ENCODE results near the gene ILF3. TPM values are rescaled to one million over a fixed set of nuclear protein-coding genes. Genes with fewer than 3 reads are reported as not detected.
"Not testable (repeated sequence)": the region's sequence is repeated elsewhere in the genome, so short reads cannot be mapped to it uniquely, and the experiment has no call there.

The ILF3 gene
- total RNA-seq, 1 donor from 2014 or later, result 160 TPM

DNA sequence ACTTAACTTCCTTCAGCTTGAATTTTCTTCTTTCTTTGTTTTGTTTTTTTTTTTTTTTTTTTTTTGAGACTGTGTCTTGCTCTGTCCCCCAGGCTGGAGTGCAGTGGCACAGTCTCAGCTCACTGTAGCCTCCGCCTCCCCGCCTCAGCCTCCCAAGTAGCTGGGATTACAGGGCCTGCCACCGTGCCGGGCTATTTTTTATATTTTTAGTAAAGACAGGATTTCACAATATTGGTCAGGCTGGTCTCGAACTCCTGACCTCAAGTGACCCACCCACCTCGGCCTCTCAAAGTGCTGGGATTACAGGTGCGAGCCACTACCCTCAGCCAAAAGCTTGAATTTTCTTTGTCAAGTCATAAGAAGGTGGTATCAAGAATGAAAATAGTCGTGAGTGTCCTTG lies 21.1 kb downstream of the ILF3 start:
- DNase-seq, result not testable (repeated sequence)

DNA sequence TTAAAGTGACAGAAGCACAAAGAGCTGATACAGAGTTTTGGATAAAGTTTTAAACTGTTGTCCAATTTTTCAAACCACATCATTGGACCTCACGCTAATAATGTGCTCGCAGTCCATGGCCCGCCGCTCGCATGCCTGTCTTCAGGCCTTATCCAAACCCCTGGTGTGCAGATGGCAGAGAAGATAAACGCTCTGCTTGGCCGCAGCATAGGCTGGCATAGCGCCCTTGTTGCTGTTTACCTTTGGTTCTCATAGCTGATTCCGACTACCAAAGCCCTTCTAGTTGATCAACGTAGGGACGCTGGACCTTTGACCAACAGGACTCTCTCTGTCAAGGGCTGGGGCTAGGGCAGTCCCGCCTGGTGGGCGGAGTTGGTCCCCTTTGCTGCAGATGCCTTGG lies 23.6 kb downstream of the ILF3 start:
- no peak for DNase-seq

DNA sequence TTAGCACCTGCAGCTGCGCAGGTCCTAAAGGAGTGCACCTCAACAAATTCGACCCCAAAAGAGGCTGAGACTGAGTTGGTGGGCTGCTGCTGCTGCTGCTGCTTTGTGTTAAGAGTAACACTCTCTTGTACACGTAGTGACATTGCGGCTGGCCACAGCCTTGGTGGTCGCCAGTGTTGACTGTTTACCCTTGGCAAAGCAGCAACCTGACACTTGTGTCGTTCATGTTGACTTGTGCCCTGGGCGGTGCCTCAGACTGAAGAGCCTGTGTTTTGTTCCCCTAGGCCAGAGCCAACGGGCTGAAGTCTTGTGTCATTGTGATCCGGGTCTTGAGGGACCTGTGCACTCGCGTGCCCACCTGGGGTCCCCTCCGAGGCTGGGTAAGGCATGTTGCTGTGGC lies 24.7 kb downstream of the ILF3 start:
- no peak for DNase-seq

DNA sequence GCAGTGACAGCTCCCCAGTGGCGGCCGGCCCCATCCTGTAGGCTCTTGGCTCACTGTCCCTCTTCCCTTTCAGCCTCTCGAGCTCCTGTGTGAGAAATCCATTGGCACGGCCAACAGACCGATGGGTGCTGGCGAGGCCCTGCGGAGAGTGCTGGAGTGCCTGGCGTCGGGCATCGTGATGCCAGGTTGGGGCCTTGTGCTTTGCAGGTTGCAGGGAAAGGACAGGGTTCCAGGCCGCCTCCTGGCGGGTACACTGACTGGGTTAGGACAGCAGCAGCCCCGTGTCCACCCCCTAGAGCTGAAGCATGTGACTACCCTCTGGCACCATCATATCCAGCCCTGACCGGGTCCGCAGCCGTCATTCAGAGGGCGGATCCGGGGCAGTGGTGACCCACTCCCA lies 25.6 kb downstream of the ILF3 start:
- no peak for DNase-seq

DNA sequence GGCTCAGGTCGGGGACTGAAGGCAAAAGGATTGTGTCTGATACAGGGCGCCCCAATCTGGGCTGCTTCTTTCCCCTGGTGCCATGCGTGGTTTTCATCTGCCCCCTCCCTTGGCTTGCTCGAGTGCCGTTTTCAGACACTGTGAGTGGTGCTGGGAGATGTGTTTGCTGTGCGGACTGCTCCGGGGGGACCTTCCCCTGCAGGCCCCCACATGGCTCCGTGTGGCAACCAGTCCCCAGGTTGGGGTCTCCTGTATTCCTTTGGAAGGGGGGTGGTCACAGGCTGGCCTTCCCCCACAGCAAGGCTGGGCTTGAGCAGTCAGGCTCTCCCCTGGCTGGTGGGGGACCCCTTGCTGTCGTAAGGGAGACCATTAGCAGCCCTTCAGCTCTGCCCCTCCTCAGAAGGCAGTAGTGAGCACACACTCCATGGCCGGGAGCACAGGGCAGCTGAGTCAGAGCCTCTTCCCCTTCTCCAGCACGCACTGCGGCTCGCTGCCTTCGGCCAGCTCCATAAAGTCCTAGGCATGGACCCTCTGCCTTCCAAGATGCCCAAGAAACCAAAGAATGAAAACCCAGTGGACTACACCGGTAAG lies 26.5 kb downstream of the ILF3 start:
- no peak for DNase-seq

DNA sequence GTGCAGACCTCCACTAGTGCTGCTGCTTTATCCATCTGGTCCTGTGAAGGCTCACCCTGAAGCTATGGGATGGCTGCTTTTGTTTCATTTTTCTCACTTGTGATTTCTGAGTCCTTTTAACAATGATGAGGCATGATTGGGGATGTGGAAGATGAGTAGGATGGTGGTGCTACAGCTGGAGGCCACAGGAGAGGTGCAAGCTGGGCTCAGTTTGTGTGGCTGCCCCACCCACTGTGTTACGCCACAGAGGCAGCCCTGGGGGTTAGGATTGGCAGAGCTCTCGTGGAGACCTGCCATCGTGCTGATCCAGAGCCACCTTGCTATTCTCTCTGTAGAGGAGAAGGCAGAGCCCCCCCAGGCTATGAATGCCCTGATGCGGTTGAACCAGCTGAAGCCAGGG lies 27.5 kb downstream of the ILF3 start:
- no peak for DNase-seq

DNA sequence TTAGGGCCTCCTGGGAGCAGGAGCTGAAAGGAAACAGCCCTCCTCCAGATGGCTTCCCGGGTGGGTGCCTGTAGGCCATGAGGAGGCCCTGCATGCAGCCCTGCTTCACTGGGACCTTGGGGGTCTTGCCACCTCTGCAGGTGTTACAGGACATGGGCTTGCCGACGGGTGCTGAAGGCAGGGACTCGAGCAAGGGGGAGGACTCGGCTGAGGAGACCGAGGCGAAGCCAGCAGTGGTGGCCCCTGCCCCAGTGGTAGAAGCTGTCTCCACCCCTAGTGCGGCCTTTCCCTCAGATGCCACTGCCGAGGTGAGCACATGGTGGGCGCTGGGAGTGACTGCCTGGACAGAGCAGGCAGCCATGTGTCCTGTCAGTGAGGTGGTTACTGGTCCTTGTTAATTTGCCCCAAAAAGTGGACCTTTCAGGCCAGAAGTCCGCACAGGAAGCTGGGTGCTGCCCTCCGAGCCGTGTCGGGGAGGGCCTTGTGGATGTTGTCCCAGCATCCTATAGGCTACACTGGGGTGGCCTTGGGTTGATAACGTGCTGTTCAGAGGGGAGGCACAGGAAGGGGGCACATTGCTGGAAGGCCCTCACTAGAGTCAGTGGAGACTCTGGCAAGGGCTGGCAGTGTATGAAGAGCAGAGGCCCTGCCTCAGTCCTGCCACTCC lies 28.4 kb downstream of the ILF3 start:
- no peak for DNase-seq

DNA sequence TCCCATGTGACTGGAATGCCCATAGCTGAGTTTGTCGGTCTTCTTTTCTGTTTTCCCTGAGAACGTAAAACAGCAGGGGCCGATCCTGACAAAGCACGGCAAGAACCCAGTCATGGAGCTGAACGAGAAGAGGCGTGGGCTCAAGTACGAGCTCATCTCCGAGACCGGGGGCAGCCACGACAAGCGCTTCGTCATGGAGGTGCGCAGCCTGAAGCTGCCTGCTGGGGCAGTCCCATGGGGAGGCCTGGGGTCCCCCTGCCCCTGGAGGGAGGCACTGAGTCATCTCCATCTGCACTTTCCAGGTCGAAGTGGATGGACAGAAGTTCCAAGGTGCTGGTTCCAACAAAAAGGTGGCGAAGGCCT lies 28.9 kb downstream of the ILF3 start:
- DNase-seq, result no peak

DNA sequence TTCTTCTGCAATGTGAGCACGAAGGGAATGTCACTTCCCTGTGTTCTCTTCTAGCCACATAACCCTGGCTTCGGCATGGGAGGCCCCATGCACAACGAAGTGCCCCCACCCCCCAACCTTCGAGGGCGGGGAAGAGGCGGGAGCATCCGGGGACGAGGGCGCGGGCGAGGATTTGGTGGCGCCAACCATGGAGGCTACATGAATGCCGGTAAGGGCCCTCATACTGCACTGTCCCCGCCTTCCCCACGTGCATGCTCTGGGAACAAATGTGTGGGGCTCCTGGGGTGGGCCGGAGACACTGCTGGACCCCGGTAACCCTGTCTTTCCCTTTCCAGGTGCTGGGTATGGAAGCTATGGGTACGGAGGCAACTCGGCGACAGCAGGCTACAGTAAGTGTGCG lies 29.4 kb downstream of the ILF3 start:
- DNase-seq, result no peak

DNA sequence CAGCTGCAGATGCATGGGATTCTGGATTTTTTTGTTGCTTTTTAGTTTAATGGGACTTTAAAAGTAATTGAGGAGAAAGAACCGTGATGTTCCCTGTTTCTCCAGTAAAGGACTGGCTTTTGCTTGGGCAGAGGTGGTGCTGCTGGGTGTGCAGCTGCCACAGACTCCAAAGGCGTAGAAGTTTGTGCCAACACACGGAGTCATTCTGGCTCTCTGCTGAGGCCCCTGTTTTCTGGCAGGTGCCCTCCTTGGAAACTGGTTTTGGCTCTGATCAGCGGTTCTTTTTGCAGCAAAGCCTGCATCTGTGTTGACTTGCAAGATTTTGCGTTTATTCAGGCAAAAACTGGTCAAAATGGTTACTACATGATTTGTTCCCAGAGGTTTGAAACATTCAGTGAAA lies 31.1 kb downstream of the ILF3 start:
- DNase-seq, result no peak

DNA sequence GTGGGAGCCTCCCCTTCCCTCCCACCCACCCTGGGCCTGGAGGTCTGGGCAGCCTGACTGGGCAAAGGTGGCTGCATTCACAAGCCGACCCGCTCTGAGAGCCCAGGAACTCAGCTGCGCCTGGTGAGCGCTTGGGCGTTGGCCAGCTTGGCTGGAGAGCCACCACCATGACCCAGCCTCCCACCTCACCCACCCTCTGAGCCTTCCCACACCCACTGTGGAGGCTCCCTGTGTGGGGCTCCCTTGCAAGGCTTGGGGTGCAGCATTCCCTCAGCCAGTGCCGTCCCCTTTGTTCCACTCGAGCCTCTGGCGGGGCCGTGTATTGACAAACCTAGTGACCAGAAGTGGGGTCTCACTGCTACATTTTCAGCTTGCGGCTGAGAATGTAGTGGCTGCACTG lies 32.0 kb downstream of the ILF3 start:
- no peak for DNase-seq

DNA sequence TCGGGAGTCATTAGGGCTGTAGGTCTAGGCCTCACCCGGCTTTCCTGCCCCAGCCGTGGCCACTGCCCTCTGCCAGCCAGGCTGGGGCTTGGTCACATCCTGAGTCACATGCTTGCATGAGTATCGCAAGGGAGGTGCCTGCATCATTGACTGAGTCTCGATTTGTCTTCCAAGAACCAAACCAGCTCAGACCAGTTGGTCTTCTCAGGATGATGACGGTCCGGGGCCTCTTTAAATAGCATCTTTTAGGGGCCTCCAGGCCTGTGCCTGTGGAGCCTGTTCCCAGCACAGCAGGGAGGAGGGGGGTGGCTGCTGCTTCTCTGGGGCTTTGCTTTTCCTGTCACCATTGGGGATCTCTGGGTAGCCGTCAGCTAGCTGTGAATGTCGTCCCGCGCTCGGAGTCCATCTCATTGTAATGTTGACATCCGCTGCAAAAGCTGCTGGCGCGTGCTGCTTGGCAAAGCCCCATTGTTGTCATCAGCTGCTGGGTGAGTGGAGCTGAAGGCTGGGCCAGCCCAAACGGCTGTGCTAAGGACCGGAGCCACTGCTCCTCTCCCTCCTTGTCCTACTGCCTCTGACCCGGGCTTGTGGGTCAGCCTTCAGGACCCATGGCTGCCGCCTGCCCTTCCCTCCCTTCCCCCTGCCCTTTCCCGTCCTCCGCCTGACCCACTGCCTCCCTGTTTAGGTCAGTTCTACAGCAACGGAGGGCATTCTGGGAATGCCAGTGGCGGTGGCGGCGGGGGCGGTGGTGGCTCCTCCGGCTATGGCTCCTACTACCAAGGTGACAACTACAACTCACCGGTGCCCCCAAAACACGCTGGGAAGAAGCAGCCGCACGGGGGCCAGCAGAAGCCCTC lies 32.7 kb downstream of the ILF3 start:
- no peak for DNase-seq

DNA sequence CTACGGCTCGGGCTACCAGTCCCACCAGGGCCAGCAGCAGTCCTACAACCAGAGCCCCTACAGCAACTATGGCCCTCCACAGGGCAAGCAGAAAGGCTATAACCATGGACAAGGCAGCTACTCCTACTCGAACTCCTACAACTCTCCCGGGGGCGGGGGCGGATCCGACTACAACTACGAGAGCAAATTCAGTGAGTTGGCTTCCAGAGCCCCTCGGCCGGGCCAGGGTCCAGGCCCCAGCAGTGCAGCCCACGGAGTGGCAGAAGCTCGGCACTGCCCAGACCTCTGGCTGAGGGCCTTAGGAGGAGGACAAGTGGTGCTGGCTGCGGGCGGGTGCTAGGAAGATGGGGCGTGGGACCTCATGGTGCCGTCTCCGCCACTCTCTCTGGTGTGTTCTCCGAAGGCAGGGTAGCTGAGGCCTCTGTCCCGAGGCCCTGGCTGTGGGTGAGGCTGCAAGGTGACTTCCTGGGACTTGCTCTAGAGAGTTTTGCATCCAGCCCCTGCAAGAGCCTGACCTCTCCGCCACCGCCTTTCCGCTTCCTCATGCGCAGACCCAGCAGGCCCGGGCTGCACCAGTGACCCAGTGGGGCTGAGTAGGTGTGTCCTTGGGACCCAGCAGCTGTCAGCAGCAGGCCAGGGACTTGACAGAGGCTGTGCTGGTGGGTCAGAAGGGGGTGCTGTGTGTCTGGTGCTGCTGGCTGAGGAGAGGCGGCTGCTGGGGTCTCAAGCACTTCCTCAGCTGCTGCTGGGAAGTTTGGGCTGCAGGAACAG lies 33.6 kb downstream of the ILF3 start:
- no peak for DNase-seq

DNA sequence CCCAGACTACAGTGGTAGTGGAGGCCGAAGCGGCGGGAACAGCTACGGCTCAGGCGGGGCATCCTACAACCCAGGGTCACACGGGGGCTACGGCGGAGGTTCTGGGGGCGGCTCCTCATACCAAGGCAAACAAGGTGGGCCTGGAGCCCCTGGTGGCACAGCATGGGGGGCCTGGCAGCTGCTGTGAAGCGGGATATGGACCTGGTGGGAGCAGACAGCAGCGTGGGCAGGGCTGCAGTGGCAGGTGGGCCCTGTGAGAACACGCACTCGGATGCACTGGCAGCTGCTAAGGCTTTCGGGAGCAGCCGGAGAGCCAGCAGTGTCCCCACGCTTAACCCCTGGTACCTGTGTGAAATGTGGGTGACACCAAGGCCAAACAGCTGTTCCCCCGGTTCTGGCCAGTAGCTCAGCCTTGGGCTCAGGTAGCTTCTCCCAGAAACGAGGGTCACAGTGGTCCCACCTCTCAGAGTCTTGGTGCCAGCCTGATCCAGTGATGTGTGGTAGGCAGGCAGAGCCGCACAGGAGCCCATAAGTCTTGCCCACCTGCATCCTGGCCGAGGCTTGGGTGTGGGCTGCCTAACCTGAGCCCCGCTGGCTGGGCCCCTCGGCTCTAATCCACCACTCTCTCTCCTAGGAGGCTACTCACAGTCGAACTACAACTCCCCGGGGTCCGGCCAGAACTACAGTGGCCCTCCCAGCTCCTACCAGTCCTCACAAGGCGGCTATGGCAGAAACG lies 34.6 kb downstream of the ILF3 start:
- DNase-seq, result no peak

DNA sequence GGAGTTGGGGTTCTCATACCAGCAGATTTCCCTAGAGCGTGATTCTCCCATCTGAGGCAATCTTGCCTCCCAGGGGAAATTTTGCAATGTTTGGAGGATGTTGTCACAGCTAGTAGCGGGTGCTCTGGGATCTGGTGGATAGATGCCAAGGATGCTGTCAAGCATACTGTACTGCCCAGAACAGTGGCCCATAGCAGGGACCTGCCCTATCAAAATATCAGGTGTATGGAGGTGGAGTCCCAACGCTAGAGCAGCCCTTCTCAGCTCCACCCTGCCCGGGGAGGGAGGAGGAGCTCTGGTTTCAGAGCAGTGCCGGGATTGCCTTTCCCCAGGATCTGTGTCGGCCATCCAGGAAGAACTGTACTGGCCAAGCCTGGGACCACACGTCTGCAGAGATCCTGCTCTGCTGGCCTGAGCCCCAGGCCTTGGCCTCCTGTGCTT lies 36.2 kb downstream of the ILF3 start:
- no peak for DNase-seq

DNA sequence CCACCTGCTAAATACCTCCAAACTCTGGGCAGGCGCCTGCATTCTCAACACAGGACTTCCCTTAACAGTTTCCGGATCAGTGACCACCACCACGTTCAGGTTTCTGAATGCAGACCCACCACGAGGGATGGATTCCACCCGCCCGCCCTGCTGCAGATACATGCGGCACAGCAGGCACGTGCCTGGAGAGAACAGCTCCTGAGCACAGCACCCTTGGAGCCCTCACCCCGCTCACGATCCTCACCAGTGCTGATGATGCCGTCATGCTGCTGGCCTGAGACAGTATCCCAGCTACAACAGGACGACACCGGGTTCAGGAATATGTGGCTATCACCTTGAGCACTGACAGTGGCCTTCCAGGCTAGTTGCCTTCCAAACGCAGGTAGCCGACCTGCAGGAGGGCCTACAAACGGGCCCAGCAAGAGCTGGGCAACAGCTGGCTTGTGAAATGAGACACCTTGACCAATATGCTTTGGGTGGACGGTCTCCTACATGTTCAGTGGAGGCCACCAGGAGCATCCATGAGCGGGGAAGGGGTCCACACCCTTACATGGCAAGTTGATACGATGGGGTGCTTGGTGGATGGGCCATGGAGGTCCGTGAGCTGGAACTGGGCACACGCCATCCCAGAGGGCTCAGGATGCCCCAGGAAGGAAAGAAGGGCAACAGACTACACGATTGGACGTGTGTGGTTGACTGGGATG lies 37.2 kb downstream of the ILF3 start:
- no peak for DNase-seq

DNA sequence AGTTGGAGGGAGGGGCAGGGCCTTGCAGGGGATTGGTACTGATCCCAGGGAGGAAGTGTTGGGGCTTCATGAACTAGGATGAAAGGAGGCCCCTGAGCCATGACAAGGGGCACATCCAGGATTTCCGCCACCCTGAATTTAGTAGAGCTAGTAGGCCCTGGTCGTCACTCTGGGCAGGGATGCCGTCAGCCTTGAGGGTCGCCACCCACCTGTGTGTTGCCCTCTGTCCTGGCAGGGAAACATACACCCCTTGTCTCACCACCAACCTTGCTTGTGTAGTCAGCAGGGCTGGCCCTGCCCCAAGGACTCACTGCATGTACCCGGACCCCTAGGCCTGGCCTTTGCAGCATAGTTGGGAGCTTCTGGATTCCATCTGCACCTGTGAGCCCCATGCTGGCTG lies 37.7 kb downstream of the ILF3 start:
- no peak for DNase-seq

DNA sequence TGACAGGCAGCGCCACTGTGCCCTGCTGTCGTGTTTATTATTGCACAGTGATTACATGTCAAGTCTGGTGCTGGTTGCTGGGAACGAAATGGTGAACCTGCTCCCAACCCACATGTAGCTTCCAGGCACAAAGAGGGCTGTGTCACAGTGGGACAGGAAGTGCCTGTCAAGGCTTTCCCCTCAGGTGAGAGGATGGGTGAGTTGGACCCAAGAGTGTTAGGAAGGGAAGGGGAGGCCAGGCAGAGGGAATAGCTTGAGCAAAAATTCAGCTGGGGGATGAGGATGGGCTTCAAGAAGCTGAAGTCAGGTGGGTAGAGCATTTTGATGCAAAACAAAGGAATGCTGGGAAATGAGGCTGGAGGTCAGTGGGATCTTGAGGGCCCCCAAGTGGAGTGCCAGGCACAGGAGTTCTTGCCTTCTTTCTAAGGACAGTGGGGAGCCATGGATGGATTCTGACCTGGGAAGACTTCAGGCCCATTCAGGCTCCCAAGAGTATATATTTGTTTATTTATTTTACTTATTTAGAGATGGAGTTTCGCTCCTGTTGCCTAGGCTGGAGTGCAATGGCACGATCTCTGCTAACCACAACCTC lies 38.6 kb downstream of the ILF3 start:
- no peak for DNase-seq

DNA sequence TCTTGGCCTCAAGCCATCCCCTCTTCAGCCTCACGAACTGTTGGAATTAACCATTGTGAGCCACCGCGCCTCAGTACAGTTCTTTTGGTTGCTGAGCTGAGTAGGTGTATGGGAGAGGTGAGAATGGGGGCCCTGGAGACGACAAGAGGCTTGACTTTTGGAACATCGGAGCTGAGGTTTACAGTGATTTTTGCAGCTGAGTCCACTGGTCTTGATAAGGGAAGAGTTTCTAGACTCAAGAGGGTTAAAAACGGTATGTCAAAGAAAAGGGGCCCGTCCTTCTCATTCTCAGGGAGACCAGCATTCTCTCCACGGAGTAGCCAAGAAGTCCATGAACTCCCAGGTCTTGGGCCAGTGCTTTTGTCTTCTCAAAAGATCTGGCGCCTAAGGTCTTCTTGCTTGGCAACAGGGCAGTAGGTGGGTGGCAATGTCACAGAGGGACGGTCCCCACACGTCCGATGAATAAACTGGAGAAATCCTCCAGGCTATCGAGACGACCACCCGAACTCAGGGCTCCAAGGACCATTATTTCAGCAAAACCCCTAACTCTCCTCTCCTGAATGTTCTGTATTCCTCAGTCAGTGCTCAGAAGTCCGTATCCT lies 40.7 kb downstream of the ILF3 start:
- DNase-seq, result no peak
